ENCODE data around the gene ARHGAP31.

- TF ChIP-seq PATZ1 (tag by site-specific recombination; IDR thresholded peaks at IDR 0.05) (no peak), CTCF (tag by site-specific recombination; IDR thresholded peaks at IDR 0.05) (no peak), REST (tag by site-specific recombination; IDR thresholded peaks at IDR 0.05) (no peak), SETDB1 (IDR thresholded peaks at IDR 0.05; ENCODE audit: insufficient read length, low read length) (no peak)
Observed at GRCh38 chr3:119396870-119397269, 102.7 kb downstream of the ARHGAP31 start.
